ENCODE data around the gene TM2D3.

GRCh38 chr15:101619615-101619865 lies 32.6 kb downstream of the TM2D3 start:
- TF ChIP-seq CTCF (IDR thresholded peaks at IDR 0.05 in 2 of 3, conservative IDR thresholded peaks at IDR 0.05 in 1 of 3; ENCODE audit: control insufficient read depth in 2 of 3, extremely low read depth in 1 of 3, insufficient read depth in 1 of 3, low read depth in 3 of 3, low read length in 3 of 3) = no peak
- no peak for TF ChIP-seq ZNF687 (IDR thresholded peaks at IDR 0.05)
- TF ChIP-seq BCLAF1 (IDR thresholded peaks at IDR 0.05) = no peak
- no peak for TF ChIP-seq ETV6 (conservative IDR thresholded peaks at IDR 0.05 in 1 of 2, IDR thresholded peaks at IDR 0.05 in 1 of 2; ENCODE audit: borderline replicate concordance in 1 of 2, low read depth in 1 of 2)
